ENCODE measurements around the gene GNAQ. TPM values are rescaled to one million over a fixed set of nuclear protein-coding genes. Genes with fewer than 3 reads are reported as not detected.

The GNAQ gene
- total RNA-seq, 1 experiment from 2014 or later, result 48.6 TPM

GRCh38 chr9:77750284-77750683, 281.3 kb downstream of the GNAQ start:
- Histone ChIP-seq H2AFZ (ENCODE audit: low read length) (no peak overlapping the region), H3K79me1 (ENCODE audit: insufficient read depth, low read depth, low read length, poor library complexity, severe bottlenecking) (no peaks in the 10 kb centered on the region), H3K56ac (ENCODE audit: insufficient read length, low read depth, low read length) (no peak overlapping the region), H2BK120ac (ENCODE audit: low read depth, low read length, poor library complexity, severe bottlenecking) (no peak overlapping the region), H3K23ac (ENCODE audit: insufficient read length, low read depth, low read length) (no peak overlapping the region), H3K9ac (ENCODE audit: extremely low read depth, insufficient read length, low read length) (no peak overlapping the region), H4K20me1 (ENCODE audit: control insufficient read depth, insufficient read depth, insufficient read length) (no peaks in the 10 kb centered on the region), H3K9me3 (ENCODE audit: control insufficient read depth, low read depth, low read length) (no peaks in the 10 kb centered on the region), H4K8ac (replicated peaks; ENCODE audit: insufficient read length, low read depth, low read length) (no peak overlapping the region), H2BK15ac (ENCODE audit: low read depth, low read length) (no peak overlapping the region), H3T11ph (ENCODE audit: low read length) (no peak overlapping the region), H2BK20ac (ENCODE audit: low read depth, low read length, poor library complexity, severe bottlenecking) (no peak overlapping the region), H3K27ac (ENCODE audit: insufficient read length, low read depth, low read length) (no peak overlapping the region), H4K5ac (ENCODE audit: insufficient read length, low read depth, low read length) (no peak overlapping the region), H2BK5ac (ENCODE audit: insufficient read length, low read length) (no peak overlapping the region), H3K23me2 (ENCODE audit: insufficient read length, low read depth, low read length, poor library complexity, severe bottlenecking) (no peaks in the 10 kb centered on the region), H2AK5ac (ENCODE audit: insufficient read length, low read length) (no peak overlapping the region), H3K4ac (ENCODE audit: low read depth, low read length) (no peak overlapping the region), H3K14ac (ENCODE audit: insufficient read depth, low read length) (no peak overlapping the region), H3K4me1 (ENCODE audit: insufficient read depth, low read length) (no peaks in the 10 kb centered on the region), H3K27me3 (ENCODE audit: insufficient read depth, low read length) (no peaks in the 10 kb centered on the region), H3K79me2 (ENCODE audit: insufficient read depth, low read length) (no peaks in the 10 kb centered on the region), H4K91ac (ENCODE audit: insufficient read length, low read depth, low read length) (no peak overlapping the region), H3K4me2 (ENCODE audit: insufficient read depth, insufficient read length, low read length) (no peak overlapping the region), H3K18ac (ENCODE audit: insufficient read length, low read depth, low read length) (no peak overlapping the region), H2BK12ac (ENCODE audit: insufficient read length, low read depth, low read length) (no peak overlapping the region)
- WGBS (ENCODE audit: extremely low coverage, insufficient read length, low lambda C conversion rate), result no CpG with 5 or more reads among the region's 1 CpG
- TF ChIP-seq CTCF (conservative IDR thresholded peaks at IDR 0.05), result no peak
- H3K27me3 Mint-ChIP-seq (ENCODE audit: low read depth), result no peaks in the 10 kb centered on the region
- no peaks in the 10 kb centered on the region for H3K9me3 Mint-ChIP-seq
- no peak overlapping the region for H3K4me3 Mint-ChIP-seq
- H3K4me1 Mint-ChIP-seq, result peaks cover 22 to 25% of the 10 kb centered on the region in 2 experiments
- peak overlapping the region in 1 of 3 experiments; percentile 5; a peak in 2 of 7 replicates for H3K27ac Mint-ChIP-seq
- H3K36me3 Mint-ChIP-seq (ENCODE audit: insufficient read depth in 1 of 3, low read depth in 3 of 3), result peaks cover 2 to 3% (median 3%) of the 10 kb centered on the region in 3 experiments; a peak in 4 of 7 replicates
- DNase-seq, result no peak
